Panc1 (cell line): ENCODE data around the gene PARD3. TPM values are rescaled to one million over a fixed set of nuclear protein-coding genes. Genes with fewer than 3 reads are reported as not detected.

Source experiments
- ATAC-seq: fragments of 200-7000 bp; cut with Tn5 transposase; 2 replicates; pipeline ENCODE4 v1.9.1; 2020; ENCODE audit warnings: mild to moderate bottlenecking, moderate library complexity
- BruUV-seq: library from RNA; stranded (reverse); fragments of 400-500 nt; replicated peaks from 2 replicates; lab custom pipeline; 2021; lab: Mats Ljungman, UMichigan
- CTCF ChIA-PET: fragments of 300-600 bp; sonication (Branson Sonifier 250); formaldehyde crosslinking; loops from one replicate; lab custom pipeline; 2022; ENCODE audit warnings: antibody characterized with exemption; lab: Charles Lee
- POLR2A ChIA-PET: fragments of 300-600 bp; sonication (Branson Sonifier 250); formaldehyde crosslinking; loops from one replicate; lab custom pipeline; 2022; ENCODE audit warnings: antibody characterized with exemption; lab: Charles Lee
- DNase-seq: peaks from one replicate; pipeline ENCODE4 v3.0.0-alpha.2; 2010; ENCODE audit warnings: low read depth, low spot score
- H3K27ac ChIP-seq: 2 replicates; pipeline ENCODE4 v1.5.1; 2011; ENCODE audit warnings: mild to moderate bottlenecking, low read length, inconsistent platforms
- H3K27me3 ChIP-seq: fragments of 200-500 bp; sonication (Bioruptor generic); 2 replicates; pipeline ENCODE4 v1.6.0; 2014; ENCODE audit warnings: low read length, inconsistent platforms; ENCODE audit not compliant: control insufficient read depth, insufficient read depth
- H3K36me3 ChIP-seq: fragments of 200-500 bp; sonication (Bioruptor generic); 2 replicates; pipeline ENCODE4 v1.5.1; 2014; ENCODE audit warnings: inconsistent platforms, mild to moderate bottlenecking, low read length, moderate library complexity; ENCODE audit not compliant: control insufficient read depth, insufficient read depth
- H3K4me1 ChIP-seq: 2 replicates; pipeline ENCODE4 v1.5.1; 2011; ENCODE audit warnings: inconsistent platforms, mild to moderate bottlenecking, low read length, moderate library complexity; ENCODE audit not compliant: control insufficient read depth, insufficient read depth
- H3K4me3 ChIP-seq, 2 experiments: 2 replicates each; pipeline ENCODE4 v1.5.1; 2011 to 2012; ENCODE audit warnings: low read depth in 2 of 2, low read length in 2 of 2, mild to moderate bottlenecking in 2 of 2, inconsistent platforms in 1 of 2, moderate library complexity in 1 of 2
- H3K9me3 ChIP-seq: fragments of 200-500 bp; sonication (Bioruptor generic); 2 replicates; pipeline ENCODE4 v1.5.1; 2014; ENCODE audit warnings: low read depth, mild to moderate bottlenecking, inconsistent platforms, low read length, moderate library complexity; ENCODE audit not compliant: control insufficient read depth, insufficient read depth
- CTCF ChIP-seq: fragments of 450-650 bp; IDR thresholded peaks from 2 replicates; pipeline ENCODE4 v1.5.1; 2017; ENCODE audit warnings: mild to moderate bottlenecking
- POLR2AphosphoS5 ChIP-seq: IDR thresholded peaks from 2 replicates; pipeline ENCODE4 v1.6.1; 2012; ENCODE audit warnings: mild to moderate bottlenecking, low read depth, low read length, moderate library complexity
- REST ChIP-seq, 2 experiments: IDR thresholded peaks; 2 replicates each; pipeline ENCODE4 v1.6.1; 2011 to 2012; ENCODE audit warnings: low read depth in 2 of 2, control low read depth in 1 of 2, low read length in 1 of 2, mild to moderate bottlenecking in 1 of 2, moderate library complexity in 1 of 2; ENCODE audit not compliant: insufficient read depth in 1 of 2
- SIN3A ChIP-seq: IDR thresholded peaks from 2 replicates; pipeline ENCODE4 v1.6.1; 2012; ENCODE audit warnings: low read depth, mild to moderate bottlenecking, low read length, moderate library complexity, borderline replicate concordance; ENCODE audit not compliant: insufficient read depth
- TCF7L2 ChIP-seq: IDR thresholded peaks from 2 replicates; pipeline ENCODE4 v1.6.1; 2011; ENCODE audit warnings: mild to moderate bottlenecking, low read depth, low read length, inconsistent platforms
- in situ Hi-C: cut with HindIII; loops from 2 replicates; pipeline ENCODE4 v1.10.0; 2016; ENCODE audit warnings: low sequenced_read_pairs, low pct_unique_long_range_greater_than_20kb
- intact Hi-C: fragments of 100-400 bp; cut with micrococcal nuclease; formaldehyde crosslinking; loops from one replicate; pipeline ENCODE4 v1.10.0; 2022; ENCODE audit not compliant: unreplicated experiment
- total RNA-seq: library from RNA; stranded (reverse); gene quantifications from one replicate; pipeline ENCODE4 v1.2.1, GENCODE V29; 2021; ENCODE audit not compliant: unreplicated experiment

The PARD3 gene
- total RNA-seq, 1 experiment from 2014 or later = 29.8 TPM

- no TSS peak for BruUV-seq
- DNase-seq (no peak), ATAC-seq (no peak)
- Histone ChIP-seq H3K36me3 (no peaks in the 10 kb centered on the region; the same call in 1 of the 2 replicates), H3K27me3 (no peaks in the 10 kb centered on the region), H3K4me3 (no peak overlapping the region), H3K27ac (no peak overlapping the region), H3K9me3 (no peaks in the 10 kb centered on the region), H3K4me1 (peaks cover 26% of the 10 kb centered on the region)
- in situ Hi-C loops (no loop called here), intact Hi-C loops (loop anchor here (10.0 kb wide), 1 partner anchor 147 kb away; no protein-coding TSS in a partner anchor)
- TF ChIP-seq SIN3A (no peak), TCF7L2 (no peak), REST (IDR thresholded peaks at IDR 0.05; ENCODE audit: insufficient read depth in 1 of 2, low read depth in 2 of 2, low read length in 1 of 2) (no peak), CTCF (no peak), POLR2AphosphoS5 (no peak)
- ChIA-PET POLR2A (no interaction called here), CTCF (interaction anchor here (0.6 to 1.5 kb wide), 2 partner anchors 13 to 102 kb away, joined by 3 to 4 read pairs; no protein-coding TSS in a partner anchor)
Observed at GRCh38 chr10:34811126-34811967, 3.7 kb downstream of the PARD3 start.

GRCh38 chr10:34809796-34810195 lies 5.3 kb downstream of the PARD3 start:
- H3K27ac ChIP-seq = no peak overlapping the region
- POLR2A ChIA-PET = no interaction called here
- intact Hi-C loops = loop anchor here (10.0 kb wide), 1 partner anchor 145 kb away; no protein-coding TSS in a partner anchor

More at GRCh38 chr10:34809796-34810195, 5.3 kb downstream of the PARD3 start:
- no peak for DNase-seq
- no peak for TF ChIP-seq TCF7L2
- no peaks in the 10 kb centered on the region for H3K27me3 ChIP-seq
- in situ Hi-C loops = no loop called here
- ATAC-seq = no peak
- no peak overlapping the region for H3K4me3 ChIP-seq
- no TSS peak for BruUV-seq
- peaks cover 24% of the 10 kb centered on the region for H3K4me1 ChIP-seq
- H3K36me3 ChIP-seq = no peaks in the 10 kb centered on the region; the same call in 1 of the 2 replicates
- no peaks in the 10 kb centered on the region for H3K9me3 ChIP-seq
- CTCF ChIA-PET = no interaction called here
